Ramos (cell line): ENCODE data around the gene KIAA0319L.
"Not testable (repeated sequence)": the region's sequence is repeated elsewhere in the genome, so short reads cannot be mapped to it uniquely, and the experiment has no call there.

Experiments used
- in situ Hi-C: fragments of 300-500 bp; cut with MboI; formaldehyde crosslinking; loops from one replicate; pipeline ENCODE4 v1.14.3; 2022; ENCODE audit warnings: low sequenced_read_pairs; ENCODE audit not compliant: unreplicated experiment

KIAA0319L gene

DNA sequence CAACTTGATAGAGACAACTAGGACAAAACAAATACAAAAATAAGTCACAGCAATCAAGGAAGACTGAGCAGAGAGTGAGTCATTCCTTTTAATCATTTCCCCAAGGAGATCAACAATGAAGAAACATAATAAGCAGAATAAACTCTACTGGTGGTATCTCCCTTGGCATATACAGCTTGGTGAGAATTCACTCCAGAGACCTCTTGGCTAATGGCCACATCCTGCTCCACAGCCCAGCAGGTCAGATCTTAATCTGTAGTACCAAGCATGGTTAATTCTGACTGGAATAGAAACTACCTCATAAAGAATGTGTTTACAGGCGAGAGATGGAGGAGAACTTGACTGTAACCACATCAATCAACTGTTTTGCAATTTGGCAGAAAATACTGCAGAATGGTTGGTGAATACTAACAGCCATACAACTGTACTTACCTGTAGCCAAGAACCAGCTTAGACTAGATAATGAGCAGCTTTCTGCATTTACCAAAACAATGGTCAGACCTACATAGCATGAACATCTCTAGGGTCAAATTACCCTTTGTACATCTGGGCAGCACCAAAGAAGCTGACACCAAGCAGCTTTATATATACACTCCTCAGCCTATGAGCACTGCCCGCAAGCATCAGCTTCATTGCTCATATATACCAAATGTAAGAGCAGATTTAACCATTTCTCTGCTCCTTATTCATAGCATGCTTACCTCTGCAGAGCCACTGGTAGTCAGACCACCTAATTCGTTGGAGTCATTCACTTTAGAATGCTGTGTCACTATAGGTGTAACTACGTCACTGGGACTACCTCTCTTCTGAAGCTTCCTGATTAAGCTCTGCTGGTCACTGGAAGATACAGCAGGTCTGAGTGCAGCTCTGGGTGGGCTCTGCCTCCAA, 51.0 kb downstream of the KIAA0319L start:
- in situ Hi-C loops: no loop called here

DNA sequence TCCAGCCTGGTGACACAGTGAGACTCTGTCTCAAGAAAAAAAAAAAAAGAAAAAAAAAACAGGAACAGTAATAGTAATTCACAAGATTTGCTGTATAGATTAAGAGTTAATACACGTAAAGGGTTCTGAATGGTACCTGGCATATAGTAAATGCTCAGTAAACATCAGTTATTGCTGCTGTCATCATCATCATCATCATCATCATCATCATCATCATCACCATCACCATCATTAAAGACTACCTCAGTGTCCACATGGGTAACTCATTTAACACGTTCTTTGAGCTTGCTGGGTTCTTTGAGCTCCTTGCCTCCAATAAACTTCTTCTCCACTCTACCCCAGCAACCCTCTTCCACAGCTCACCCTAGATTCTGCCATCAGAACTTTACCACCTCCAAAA, 55.0 kb downstream of the KIAA0319L start:
- in situ Hi-C loops: no loop called here

DNA sequence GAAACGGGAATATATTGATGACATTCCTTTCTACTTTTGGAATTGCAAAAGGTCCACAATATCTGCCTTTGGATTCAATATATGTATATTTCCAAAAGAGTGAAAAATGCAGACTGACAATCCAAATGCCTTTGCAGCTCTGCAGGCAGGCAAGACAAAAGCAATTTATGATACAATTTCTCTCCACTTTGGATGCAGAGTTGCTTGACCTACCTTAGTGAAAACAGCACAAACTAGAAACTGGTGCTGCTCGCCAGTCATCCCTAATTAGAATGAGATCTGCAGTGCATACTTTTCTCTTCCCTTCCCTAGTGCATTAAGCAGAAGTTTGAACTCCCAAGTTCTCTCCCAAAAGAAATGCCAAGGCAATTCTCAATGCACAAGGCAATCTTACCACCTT, 56.8 kb downstream of the KIAA0319L start:
- in situ Hi-C loops: no loop called here

DNA sequence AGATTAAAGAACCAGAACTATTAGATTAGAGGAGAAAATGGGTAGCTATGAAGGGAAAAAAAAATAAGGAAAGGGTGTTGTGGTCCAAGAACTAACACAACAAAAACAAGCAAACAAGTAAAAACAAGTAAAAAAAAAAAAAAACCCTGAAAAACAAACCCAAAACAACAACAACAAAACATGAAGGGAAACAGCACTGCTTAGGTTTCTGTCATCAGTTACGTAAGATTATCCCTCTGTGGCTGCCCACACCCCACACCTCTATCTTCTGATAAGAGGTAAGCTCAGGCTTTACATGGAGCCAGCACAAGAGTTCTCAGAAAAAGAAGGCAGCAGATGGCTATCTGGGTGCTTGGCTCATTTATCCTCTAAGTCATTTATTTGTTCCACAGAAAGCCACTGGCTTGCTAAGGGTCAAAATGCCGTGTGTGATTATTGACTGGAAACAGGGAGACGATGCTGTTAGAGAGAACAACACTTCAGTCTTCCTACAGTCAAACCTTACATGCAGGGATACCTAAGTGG, 57.5 kb downstream of the KIAA0319L start:
- in situ Hi-C loops: no loop called here

DNA sequence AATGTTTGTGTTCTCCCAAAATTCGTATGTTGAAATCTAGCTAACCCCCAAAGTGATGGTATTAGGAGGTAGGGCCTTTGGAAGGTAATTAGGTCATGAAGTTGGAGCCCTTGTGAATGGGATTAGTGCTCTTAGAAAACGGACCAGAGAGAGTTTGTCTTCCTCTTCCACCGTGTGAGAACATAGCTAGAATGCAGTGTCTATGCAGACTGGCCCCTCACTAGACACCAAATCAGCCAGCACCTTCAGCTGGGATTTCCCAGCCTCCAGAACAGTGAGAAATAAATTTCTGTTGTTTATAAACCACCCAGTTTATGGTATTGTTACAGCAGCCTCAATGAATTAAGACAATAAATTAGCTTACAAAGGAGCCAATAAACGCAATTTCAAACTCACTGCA, 58.0 kb downstream of the KIAA0319L start:
- in situ Hi-C loops: no loop called here

DNA sequence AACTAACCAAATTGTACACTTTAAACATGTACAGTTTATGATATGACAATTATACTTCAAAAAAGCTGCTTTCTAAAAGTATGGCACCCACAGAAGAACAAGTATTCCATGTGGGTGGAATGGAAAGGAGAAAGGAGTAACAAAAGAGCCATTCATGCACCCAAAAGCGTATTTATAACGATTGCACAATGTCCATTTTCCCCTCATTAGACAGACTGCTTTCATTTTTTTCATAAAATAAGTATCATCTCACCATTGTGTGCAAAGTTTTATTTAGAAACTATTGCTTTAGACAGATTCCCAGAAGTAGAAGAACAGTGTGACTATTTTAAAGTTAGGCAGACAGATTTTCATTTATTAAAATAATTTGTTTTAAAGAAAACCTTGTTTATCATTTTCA, 59.6 kb downstream of the KIAA0319L start:
- in situ Hi-C loops: no loop called here

DNA sequence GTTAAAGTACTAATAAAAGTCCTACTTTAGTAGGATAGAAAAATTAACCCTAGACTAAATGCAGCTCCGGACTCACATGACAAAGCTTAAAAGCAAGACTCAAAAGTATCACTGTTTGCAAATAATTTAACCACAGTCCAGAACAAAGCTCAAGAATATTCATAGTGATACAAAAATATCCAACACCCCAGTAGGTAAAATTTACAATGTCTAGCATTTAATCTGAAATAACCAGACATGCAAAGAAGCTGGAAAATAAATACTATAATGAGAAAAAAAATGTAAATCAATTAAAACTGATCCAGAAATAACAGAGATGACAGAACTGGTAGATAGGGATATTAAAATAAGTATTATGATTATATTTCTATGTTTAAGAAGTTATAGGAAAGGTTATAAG, 67.0 kb downstream of the KIAA0319L start:
- in situ Hi-C loops: no loop called here

DNA sequence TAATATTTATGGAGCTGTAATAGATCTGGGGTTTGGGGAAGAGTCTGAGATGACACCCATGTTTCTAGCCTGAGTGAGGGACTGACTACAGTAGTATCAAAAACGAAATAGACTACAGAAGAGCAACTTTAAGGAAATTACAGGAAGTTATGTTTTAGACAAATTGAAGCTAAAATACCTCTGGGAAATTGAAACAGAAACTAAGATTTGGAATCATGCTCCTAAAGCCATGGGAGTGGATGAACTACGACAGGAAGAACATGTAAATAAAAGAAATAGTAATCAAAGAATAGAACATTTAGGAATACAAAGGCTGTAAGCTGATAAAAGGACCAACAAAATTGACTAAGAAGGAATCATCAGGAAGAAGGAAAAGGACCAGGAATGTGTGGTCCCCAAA, 68.9 kb downstream of the KIAA0319L start:
- in situ Hi-C loops: no loop called here

DNA sequence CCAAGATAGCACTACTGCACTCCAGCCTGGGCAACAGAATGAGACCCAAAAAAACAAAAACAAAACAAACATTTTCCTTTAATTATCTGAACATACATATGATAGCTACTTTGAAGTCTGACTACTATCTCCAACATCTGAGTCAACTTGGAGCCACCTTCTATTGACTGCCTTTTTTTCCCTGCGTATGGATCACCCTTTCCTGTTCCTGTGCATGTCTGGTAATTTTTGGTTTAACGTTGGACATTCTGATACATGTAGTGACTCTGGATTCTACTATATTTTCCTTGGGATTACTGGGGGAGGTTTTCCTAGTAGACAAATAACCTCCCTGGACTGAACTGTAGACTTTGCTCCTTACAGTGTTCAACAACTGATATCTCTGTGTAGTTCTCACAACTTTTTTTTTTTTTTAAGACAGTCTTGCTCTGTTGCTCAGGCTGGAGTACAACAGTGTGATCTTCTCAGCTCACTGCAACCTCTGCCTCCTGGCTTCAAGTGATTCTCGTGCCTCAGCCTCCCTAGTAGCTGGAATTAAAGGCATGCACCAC, 70.3 kb downstream of the KIAA0319L start:
- in situ Hi-C loops: no loop called here

DNA sequence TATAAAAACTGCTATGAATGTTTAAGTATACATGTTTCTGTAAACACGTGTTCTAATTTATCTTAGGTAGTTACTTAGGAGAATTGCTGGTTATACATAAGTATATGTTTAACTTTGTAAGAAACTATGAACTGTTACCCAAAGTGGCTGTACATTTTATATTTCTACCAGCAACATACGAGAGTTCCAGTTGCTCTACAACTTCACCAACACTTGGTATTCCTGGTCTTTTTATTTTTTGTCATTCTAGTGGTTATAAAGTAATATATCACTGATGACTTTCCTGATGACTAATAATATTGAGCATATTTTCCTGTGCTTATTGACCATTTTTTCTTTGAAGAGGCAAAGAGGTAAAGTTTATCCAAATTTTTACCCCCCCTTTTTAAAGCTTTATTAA, 76.0 kb downstream of the KIAA0319L start:
- in situ Hi-C loops: no loop called here

DNA sequence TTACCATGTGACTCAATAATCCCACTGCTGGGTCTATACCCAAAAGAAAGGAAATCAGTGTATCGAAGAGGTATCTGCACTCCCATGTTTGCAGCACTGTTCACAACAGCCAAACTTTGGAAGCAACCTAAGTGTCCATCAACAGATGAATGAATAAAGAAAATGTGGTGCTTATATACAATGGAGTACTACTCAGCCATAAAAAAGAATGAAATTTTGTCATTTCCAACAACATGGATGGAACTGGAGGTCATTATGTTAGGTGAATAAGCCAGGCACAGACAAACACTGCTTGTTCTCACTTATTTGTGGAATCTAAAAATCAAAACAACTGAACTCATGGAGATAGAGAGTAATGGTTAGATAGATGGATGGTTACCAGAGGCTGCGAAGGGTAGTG, 79.3 kb downstream of the KIAA0319L start:
- in situ Hi-C loops: no loop called here

DNA sequence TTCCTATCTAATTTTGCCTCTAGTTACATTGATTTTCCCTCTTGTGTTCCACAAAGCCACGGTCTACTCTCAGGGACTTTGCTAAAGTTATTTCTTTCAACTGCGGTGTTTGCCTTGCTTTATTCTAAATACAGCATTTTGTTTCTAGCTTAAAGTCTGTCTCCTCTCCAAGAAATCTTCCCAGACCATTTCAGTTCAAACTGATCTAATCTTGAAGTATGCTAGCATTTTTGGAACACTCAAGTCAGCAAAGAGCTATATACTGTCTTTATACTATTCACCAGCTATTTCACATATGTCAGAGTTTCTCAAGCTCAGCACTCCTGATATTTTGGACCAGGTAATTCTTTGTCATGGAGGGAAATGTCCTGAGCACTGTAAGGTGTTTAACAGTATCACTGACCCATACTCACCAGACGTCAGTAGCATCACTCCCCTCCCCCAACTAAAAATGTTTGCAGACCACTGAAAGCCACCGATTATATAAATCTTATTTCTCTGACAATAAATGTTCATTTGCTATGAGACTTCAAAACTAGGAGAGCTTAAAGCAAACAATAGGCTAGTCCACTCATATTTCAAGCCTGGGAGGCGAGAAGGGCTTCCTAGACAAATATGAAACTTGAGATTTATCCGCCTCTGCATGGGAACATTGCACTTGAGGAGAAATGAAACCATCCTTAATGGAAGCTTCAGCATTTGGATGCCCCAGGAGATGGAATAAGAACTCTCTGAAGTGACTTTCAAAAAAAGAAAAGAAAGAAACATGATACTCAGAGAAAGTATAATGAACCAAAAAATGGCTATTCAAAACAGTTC, 81.1 kb downstream of the KIAA0319L start:
- in situ Hi-C loops: no loop called here

DNA sequence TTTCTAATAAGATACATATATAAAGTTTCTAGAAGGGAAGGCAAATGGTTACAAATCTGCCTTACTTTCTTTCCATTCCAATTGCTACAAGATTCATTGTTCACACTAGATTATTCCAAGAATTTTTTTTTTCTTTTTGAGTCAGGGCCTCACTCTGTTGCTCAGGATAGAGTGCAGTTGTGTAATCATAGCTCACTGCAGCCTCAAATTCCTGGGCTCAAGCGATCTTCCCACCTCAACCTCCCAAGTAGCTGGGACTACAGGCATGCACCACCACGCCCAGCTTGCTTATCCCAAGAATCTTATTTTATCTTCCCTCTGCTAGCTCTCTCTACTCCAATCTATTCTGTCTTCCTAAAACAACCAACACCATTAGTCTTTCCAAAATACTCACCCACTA, 81.8 kb downstream of the KIAA0319L start:
- in situ Hi-C loops: no loop called here

DNA sequence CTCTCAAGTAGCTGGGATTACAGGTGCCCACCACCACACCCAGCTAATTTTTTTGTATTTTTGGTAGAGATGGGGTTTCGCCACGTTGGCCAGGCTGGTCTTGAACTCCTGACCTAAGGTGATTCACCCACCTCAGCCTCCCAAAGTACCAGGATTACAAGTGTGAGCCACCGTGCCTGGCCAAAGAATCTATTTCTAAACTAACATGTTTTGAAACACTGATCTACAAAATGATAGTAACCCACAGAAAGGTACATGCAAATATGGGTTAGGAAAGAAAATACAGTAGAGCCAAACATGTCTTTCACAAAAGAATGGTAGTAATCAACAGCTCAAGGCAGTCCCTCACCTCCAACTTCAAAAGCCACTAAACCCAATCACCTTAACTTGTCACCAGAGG, 84.0 kb downstream of the KIAA0319L start:
- in situ Hi-C loops: not testable (repeated sequence)

DNA sequence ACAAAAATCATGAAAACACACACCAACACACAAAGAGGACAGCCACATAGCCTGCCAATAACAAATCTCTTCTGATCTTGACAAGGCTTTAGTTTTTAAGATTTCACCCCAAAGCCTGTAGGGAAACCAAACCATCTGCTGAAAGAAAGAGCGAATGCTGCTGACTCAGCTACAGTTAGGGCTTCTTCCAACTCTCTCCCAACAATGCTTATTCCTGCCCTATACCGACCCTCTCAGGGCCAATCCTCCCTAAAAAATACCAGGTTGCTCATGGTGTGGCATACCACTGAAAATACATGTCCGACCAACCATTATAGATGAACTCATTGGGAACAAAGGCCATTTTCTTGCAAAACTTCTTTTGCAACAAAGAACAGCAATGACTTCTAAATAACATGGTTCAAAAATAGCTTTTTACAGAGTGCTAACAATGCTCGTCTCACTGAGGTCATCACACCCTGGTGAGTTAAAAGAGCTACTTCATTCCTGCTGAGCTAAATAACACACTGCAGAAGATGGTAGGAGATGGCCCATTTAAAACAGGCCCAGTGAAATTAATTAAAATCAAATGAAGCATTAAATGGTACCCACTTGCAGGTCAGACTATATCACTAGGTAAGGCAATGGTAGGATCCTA, 86.1 kb downstream of the KIAA0319L start:
- in situ Hi-C loops: no loop called here

DNA sequence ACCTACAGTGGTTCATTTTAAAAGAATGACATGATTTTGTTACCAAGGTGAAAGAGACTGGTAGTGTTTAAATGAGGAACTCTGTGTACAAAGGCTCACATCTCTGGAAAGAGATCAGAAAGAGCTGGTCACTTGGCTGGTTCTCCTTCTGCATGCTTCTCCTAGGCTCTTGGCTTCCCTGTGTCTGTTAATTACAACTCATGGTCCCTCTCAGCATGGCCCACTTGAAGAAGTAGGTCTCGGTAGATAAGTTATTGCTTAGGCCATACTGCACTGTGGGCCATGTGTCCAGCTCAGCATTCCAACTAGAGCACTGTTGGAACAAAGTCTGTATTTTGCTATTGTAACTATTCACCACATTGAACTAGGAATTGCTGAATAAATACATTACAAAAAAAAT, 91.1 kb downstream of the KIAA0319L start:
- in situ Hi-C loops: no loop called here

DNA sequence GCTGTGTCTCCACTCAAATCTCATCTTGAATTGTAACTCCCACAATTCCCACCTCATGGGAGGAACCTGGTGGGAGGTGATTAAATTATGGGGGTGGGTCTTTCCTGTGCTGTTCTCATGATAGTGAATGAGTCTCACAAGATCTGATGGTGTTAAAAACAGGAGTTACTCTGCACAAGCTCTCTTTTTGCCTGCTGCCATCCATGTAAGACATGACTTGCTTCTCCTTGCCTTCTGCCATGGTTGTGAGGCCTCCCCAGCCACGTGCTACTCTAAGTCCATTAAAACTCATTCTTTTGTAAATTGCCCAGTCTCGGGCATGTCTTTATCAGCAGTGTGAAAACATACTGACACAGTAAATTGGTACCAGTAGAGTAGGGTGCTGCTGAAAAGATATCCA, 93.5 kb downstream of the KIAA0319L start:
- in situ Hi-C loops: not testable (repeated sequence)

DNA sequence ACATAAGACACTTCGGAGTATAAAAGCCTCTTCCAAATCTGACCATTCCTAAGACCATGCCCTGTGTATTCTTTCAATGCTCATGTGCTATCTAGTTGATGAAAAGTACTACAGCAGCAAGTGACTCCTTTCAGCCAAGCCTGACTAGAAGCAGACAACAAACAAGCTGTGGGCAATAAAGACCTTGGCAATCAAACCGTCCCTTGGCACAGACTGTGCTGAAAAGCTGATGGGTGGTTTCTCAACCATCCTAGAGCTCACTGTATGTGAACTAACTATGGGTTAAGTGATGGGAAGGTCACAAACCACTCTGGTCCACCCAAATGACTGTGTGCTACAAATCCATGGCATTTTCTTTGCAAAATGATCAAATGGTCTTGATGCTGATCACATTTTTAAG, 94.0 kb downstream of the KIAA0319L start:
- in situ Hi-C loops: no loop called here

DNA sequence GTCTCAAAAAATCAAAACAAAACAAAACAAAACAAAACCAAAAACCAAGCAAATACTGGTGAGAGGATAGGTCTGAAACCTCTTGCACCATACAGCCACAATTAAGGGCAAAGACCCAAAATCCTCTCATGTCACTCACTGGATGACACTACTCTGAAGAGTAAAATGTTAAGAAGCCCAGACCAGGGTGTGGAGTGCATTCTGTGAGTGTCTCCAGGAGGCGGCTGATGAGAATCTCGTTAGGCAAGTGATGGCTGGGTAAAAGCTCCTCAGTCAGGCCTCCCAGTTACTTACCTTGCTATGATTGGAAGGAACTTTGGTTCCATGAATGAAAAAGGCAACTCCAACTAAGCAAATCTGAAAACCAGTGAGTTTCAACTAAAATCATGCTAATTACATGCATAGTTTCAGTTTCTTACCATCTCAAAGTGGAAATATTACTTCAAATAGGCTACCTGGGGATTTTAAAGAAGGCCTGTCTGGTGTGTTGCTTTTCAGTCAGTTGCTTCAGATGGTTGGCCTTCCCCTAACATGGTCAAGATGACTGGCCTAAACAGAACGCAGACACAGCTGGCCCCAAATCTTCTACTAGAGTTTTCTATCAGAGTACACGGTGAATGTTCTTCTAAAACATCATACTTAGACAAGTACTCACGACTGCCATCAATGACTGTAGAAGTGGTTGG, 95.1 kb downstream of the KIAA0319L start:
- in situ Hi-C loops: no loop called here

DNA sequence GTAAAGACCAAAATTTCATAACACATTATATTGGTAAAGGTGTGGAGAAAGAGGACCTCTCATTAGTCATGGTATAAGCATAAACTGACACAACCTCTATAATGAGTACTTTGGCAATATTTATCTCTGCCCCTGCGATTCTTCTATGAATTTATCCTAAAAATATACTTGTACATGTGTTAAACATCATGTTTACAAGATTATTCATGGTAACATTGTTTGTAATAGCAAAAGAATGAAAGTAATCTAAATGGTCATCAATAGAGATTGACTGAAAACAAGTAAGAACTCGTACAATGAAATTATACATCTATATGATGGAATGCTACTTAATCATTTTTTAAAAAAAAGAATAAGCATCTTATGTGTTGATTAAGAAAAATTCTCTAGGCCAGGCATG, 96.4 kb downstream of the KIAA0319L start:
- in situ Hi-C loops: no loop called here
